CD4-positive, alpha-beta T cell treated with Interleukin-4 for 1 hour (primary cell): Measurements from ENCODE around the gene CPVL.

ENCODE experiments used
- DNase-seq, 2 donors: peaks; one replicate each; pipeline ENCODE4 v3.0.0-alpha.2; 2020 to 2022

Gene CPVL

GRCh38 chr7:29154076-29154475 lies 7.7 kb upstream of the CPVL start:
- DNase-seq: no peak

DNA sequence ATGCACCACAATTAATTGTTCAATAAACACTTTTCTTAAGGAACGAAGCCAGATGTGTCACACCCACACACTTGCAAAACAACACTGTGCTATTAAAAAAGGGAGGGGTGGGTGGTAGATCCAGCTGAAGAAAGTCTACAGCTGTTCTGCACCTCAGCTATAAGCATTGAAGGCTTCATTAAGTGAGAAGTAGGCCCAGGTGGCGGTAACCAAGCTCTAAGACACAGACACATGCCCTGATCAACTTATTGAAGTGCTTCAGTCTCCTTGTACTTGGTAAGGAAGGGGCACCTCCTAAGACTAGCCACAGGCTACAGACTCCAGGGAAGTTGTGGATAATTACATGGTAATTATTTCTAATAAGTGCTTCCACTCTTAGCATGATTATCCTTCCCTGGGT lies 4.5 kb upstream of the CPVL start:
- DNase-seq: no peak

- DNase-seq: no peak
These were observed 2.7 kb upstream of the CPVL start for GRCh38 chr7:29149036-29149435.

- no peak for DNase-seq
These were observed 1.5 kb upstream of the CPVL start for GRCh38 chr7:29147821-29148220.

DNA sequence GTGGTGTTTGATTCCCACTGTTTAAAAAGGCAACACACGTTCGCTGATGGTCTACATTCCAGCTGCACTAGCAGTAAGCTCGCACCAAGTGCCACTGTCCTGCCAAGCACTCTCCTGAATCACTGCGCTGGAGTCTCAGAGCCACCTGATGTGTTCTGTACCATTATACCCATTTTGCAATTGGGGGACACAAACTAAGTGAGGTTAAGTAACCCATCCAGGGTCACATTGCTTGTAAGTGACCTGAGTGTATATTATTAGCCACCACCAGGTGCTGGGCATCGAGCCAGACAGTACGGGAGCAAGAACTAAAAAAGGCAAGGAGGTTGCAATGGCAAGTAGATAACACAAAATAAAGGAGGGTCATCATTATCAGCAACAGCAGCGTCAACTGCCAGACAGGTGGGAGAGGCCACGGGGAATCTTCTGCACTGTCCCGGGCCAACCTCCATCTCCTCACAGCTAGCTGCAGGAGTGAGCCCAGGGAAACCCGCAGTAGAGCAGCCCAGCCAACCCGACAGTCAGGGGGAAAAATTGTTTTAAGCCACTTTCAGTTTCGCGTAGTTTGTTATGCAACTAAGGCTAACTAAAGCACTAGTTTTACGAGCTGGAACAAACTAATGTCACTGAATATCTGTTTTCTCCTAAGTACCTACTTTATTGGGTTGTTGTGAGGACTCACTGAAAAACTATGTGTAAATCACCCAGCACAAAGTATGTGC lies 712 bp upstream of the CPVL start:
- no peak for DNase-seq

GRCh38 chr7:29145553-29146056 lies 732 bp downstream of the CPVL start:
- DNase-seq: no peak

DNA sequence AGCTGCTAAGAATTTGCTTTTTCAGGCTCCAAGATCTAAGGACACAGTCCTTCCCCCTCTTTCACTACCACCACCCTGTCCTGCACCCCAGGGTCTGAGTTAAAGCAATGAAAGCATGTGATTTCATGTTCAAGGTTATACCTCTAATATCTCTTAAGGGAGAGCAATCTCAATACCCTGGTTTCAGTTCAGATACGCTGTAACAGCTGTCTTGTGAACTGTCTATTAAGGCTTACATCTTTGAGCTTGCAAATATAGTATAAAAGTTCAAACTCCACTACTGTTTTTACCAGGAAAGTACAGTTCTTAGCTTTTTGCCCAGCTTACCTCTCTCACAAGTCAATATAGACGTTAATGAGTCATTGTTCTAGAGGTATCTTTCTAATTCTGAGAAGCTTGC lies 2.6 kb downstream of the CPVL start:
- no peak for DNase-seq

GRCh38 chr7:29142021-29142727 lies 4.2 kb downstream of the CPVL start:
- no peak for DNase-seq

GRCh38 chr7:29140873-29141468 lies 5.4 kb downstream of the CPVL start:
- DNase-seq: no peak

DNA sequence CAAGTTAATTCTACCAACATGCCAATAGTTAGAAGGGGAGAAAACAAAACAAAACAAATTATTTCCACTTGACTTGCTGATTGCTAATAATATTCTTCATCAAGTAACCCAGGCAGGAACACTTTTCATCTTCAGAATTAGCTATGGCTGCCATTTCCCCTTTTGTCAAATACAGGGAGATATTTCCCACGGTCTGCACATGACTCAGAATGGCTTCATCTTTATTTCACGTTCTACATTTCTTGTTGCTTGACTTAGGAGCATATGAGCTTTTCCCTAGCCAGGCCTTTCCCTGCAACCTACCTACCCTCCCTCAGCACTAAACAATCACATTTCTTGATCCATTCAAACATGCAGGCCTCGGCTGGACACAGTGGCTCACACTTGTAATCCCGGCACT lies 6.5 kb downstream of the CPVL start:
- no peak for DNase-seq

DNA sequence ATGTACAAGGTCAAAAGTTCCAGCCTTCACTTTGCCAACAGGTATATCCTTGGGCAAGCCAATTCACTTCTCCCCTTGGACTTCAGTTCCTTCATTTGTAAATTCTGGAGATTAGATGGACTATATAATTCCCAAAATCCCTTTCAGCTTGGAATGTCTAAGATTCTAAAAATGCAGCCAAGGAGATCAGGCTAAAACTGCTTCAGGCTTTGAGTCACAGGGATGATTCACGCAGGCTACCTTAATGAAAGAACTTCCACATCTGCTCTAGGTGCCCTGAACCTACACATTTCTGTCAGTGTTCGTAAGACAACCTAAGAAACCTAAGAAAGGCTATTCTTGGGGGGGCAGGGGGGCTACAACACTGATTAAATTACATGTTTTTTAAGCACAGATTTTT lies 7.1 kb downstream of the CPVL start:
- no peak for DNase-seq

GRCh38 chr7:29138588-29138987 lies 7.7 kb downstream of the CPVL start:
- no peak for DNase-seq

- DNase-seq: peak in 1 of 2 donors; percentile 8
These were observed 10.5 kb downstream of the CPVL start for GRCh38 chr7:29135846-29136245.

DNA sequence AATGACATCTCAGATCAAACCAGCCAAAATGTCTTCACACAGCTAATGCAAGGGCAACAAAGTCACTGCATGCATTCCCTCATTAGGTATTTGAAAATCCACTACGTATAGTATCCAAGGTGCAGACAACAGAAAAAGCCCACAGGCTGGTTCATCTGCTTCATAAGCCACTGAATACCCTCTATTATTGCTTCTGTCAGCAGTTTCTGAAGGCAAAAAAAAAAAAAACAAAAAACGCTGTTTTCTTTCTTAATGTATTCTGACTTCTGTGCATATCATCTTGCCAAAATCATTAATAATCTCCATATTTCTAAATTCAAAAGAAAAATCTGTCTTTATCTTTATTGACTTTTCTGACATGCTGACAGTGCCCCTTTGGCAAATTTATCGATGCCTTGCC lies 13.4 kb downstream of the CPVL start:
- DNase-seq: no peak

GRCh38 chr7:29131678-29132077 lies 14.7 kb downstream of the CPVL start:
- DNase-seq: no peak

DNA sequence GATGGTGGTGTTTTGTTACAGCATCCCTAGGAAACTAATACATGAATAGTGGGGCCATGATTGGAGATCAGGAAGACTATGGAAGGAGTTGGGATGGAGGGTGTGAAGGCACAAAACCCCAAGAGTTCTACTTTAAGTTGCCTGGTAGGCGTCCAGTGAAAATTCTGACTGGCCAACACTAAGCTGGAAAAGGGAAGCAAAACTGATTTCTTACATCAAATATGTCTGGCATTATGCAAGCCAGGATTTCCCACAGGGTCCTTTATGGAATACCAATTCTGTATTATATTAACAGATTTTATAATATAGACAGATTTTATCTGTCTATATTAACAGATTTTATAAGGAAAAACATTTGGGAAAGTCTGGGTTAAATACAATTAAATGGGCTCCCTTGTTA lies 16.2 kb downstream of the CPVL start:
- no peak for DNase-seq

DNA sequence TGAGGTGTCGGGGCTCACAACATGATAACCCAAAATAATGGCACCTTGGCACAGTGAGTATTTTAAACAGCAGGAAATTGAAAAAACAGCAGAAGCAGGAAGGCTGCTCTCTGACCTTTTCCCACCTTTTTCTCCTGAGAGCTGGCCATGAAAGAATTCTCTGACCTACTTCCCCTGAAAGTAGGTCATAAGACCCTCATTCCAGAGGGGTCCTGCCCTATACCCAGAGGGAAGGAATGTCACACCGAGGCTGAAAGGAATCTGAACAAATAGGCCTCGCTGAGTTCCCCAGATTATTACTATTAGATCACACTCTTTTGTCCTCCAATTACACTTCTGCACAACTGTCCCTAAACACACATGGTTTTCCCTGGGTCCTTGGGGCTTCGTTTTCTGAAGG lies 18.8 kb downstream of the CPVL start:
- no peak for DNase-seq

DNA sequence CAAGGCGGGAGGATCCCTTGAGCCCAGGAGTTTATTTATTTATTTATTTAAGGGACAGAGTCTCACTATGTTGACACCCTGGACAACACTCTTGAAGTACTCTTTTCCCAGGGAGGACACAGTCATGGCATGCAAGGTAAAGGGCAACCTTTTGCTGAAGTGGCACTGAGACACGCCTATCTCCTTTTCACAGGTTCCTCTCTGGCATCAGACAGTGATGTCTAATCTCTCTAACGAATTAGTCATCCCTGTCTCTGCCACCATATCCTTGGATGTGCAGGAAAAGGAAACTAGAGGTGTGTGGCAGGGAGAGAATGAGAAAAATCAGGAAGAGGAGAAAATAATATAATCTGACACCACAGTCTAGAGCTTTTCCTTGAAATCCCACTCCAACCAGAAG lies 19.5 kb downstream of the CPVL start:
- DNase-seq: no peak

DNA sequence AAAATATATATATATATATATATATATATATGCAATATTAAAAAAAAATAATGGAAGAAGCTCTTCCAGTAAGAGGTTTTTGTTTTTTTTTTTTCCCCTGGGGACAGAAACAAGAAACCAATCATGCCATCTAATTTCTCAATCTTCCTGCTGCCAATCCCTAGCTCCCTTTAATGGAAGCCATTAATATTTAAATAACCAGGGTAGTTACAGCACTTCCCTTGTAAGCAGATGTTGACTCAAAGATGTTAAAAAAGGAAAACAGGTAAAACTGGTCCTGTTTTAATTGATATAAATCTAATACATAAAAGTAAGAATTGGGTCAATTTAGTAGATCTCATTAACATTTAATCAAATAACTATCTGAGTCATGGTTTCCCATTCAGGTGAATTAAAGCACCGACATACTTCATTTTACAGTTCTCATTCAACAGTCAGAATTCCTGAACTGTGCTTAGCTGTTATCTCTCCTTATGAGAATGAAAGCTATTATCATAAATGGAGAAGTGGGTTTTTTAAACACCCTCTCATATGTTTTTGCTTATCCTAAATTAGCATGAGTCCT lies 22.6 kb downstream of the CPVL start:
- DNase-seq: no peak

- DNase-seq: no peak
These were observed 23.6 kb downstream of the CPVL start for GRCh38 chr7:29122759-29123158.

GRCh38 chr7:29122081-29122480 lies 24.3 kb downstream of the CPVL start:
- no peak for DNase-seq

GRCh38 chr7:29120955-29121354 lies 25.4 kb downstream of the CPVL start:
- DNase-seq: no peak

DNA sequence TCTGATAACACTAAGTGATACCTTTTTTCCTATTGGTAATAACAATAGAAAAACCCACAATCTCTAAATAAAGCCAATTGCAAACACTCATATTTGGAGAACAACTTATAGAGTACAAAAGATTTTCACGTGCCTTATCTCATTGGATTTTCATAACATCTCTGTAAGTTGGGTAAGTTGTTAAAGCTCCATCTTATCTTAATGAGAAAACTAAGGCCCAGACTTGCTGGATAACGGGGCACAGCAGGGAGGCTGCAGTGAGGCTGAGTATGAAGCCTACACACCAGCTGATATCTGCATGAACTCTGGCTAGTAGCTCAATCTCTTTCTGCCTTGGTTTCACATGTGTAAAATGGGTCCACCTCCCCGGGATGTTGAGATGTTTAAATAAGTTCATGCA lies 26.8 kb downstream of the CPVL start:
- DNase-seq: no peak
